Occipital lobe (tissue), 3 donors: ENCODE results near the gene HNRNPF. TPM values are rescaled to one million over a fixed set of nuclear protein-coding genes. Genes with fewer than 3 reads are reported as not detected.
A peak's percentile ranks its signal among the peaks of the same experiment; 100 is the strongest.
"Not testable (repeated sequence)": the region's sequence is repeated elsewhere in the genome, so short reads cannot be mapped to it uniquely, and the experiment has no call there.

Experiments used
- DNase-seq: peaks from one replicate; lab custom pipeline; 2025; lab: John Stamatoyannopoulos, UW
- small RNA-seq: library from RNA; depleted of rRNA; stranded (forward); fragments of <200 nt; gene quantifications from one replicate; pipeline ENCODE3, GENCODE V24; 2014
- total RNA-seq: library from RNA; depleted of rRNA; stranded (reverse); fragments of >200 nt; gene quantifications from one replicate; pipeline ENCODE4 v1.2.3, GENCODE V29; 2014

Gene HNRNPF
- total RNA-seq, 1 donor from 2014 or later = 110 TPM

- DNase-seq = no peak
Measured at GRCh38 chr10:43350686-43351085, 58.3 kb downstream of the HNRNPF start.

- no peak for DNase-seq
Measured at GRCh38 chr10:43350156-43350555, 58.8 kb downstream of the HNRNPF start.

GRCh38 chr10:43348511-43349312 lies 60.3 kb downstream of the HNRNPF start:
- peak; percentile 89 for DNase-seq

DNA sequence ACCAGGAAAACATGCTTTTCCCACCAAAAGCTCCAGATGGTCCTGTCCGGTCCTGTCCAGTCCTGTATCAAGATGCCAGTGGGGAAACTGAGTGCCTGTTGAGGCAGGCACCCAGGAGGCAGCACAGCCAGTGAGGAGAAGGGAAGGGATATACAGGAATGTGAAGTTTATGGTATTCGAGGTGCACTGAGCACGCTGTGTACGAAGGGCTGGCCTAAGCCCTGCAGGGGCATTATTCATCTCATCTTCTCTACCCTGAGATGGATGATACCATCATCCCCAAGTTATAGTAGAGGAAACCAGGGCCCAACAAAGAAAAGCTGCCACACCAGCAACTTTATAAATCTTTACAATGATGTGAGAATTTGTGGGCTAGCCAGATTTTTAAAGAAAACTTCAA lies 61.0 kb downstream of the HNRNPF start:
- DNase-seq = no peak

GRCh38 chr10:43344051-43344450 lies 64.9 kb downstream of the HNRNPF start:
- DNase-seq = no peak

DNA sequence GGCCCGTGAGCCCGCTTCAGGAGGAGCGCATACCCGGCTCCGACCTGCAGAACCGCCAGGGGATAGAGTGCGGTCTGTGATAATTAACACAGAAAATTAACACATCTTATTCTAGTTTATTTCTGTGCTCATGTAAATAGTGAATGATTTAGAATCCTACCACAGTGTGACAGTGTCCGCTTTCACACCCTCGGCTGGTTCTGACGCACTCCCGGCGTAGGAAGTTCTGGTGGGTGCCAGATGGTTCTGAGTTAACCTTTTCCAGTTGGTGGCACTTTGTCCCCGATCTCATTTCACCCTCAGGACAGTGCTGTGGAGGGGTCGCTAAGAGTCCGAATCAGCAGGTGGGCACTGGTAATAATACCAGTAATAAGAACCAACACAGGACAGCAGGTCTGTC lies 65.9 kb downstream of the HNRNPF start:
- DNase-seq = no peak

- no peak for DNase-seq
Measured at GRCh38 chr10:43342279-43343125, 66.5 kb downstream of the HNRNPF start.

- no peak for DNase-seq
Measured at GRCh38 chr10:43341450-43341849, 67.5 kb downstream of the HNRNPF start.

- DNase-seq = peak; percentile 51
Measured at GRCh38 chr10:43340619-43341018, 68.4 kb downstream of the HNRNPF start.

DNA sequence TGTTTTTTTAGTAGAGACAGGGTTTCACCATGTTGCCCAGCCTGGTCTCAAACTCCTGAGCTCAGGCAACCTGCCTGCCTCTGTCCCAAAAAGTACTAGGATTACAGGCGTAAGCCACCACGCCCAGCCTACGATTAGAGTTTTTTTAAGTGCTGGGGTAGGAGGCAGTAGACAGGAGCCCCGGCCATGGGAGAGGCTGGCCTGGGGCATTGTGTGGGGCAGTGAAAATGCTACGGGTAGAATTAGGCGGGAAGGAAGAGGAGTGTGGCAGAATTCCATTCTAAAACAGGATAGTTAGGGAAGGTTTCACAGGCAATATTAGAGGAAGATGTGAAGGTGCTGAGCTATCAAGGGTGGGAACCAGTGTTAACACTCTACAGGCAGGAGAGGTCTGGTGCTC lies 68.9 kb downstream of the HNRNPF start:
- DNase-seq = no peak

DNA sequence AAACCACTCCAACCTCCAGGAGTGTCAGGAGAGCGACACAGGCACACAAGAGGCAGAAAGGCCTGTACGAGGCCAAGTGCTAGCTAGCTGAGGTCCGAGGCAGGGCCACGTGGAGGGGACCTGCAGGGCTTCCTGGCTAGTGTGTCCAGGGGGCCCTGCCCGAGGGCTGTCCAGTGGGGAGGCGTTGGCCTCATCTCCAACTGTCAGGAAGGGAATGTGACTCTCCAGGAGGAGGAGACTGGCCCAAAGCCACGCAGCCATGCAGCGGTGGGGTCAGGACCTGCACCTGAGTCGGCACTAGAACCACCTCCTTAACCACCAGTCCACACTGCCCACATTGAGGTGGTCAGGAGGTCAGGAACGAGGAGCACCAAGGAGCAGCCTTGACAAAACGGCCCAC lies 69.8 kb downstream of the HNRNPF start:
- DNase-seq = no peak

- no peak for DNase-seq
Measured at GRCh38 chr10:43338117-43338516, 70.9 kb downstream of the HNRNPF start.

- not testable (repeated sequence) for DNase-seq
Measured at GRCh38 chr10:43337536-43337935, 71.5 kb downstream of the HNRNPF start.

- no peak for DNase-seq
Measured at GRCh38 chr10:43336641-43337318, 72.2 kb downstream of the HNRNPF start.

GRCh38 chr10:43336061-43336460 lies 72.9 kb downstream of the HNRNPF start:
- DNase-seq = no peak

Small RNAs within 50 kb of the gene (small RNA-seq; reads per million reads assigned to genes)
- not detected for gene RNU6ATAC11P
- gene RNU7-193P = not detected
- not detected for gene SNORD3J

Other genes starting within 250 kb of the HNRNPF start
- 9.7 TPM for gene RASGEF1A, start 142.1 kb downstream of the HNRNPF start, total RNA-seq
- not detected for gene FXYD4, start 37.5 kb downstream of the HNRNPF start, total RNA-seq
- gene ZNF487, start 27.9 kb upstream of the HNRNPF start, total RNA-seq = 9.7 TPM
- 25.9 TPM for gene ZNF239, start 165.4 kb upstream of the HNRNPF start, total RNA-seq
- 8.9 TPM for gene ZNF485, start 197.3 kb upstream of the HNRNPF start, total RNA-seq
- 57.6 TPM for gene ZNF32, start 239.7 kb upstream of the HNRNPF start, total RNA-seq